Left forelimb (tissue), 1 donor: Measurements from ENCODE around the gene CLN3.
"Not testable (repeated sequence)": the region's sequence is repeated elsewhere in the genome, so short reads cannot be mapped to it uniquely, and the experiment has no call there.

Experiments used
- DNase-seq: peaks from one replicate; pipeline ENCODE4 v3.0.0-alpha.2; 2018; ENCODE audit warnings: low spot score

Gene CLN3

GRCh38 chr16:28491970-28492474, at the start of gene CLN3:
CLN3 (minus strand) TSS chr16:28492074; CDS start chr16:28491759, 315 bp downstream.
- DNase-seq = peak; percentile 94

DNA sequence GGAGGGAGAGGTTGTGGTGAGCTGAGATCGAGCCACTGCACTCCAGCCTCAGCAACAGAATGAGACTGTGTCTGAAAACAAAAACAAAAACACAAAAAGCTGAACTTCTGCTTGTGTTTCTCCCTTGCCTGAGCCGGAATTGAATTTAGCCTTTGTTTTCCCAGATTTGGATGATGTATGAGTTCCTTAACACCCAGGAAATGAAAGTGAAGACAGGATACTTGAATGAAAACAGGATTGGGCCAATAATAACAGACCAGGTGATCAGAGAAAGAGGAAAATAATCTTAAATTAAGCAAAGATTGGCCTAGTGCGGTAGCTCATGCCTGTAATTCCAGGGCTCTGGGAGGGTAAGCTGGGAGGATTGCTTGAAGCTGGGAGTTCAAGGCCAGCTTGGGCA, 48.5 kb upstream of the CLN3 start:
- DNase-seq = no peak

- DNase-seq = peak; percentile 91
These were observed 47.1 kb upstream of the CLN3 start, which contains the start of gene NUPR1 for GRCh38 chr16:28538733-28539596. NUPR1 (minus strand) TSS chr16:28538974; CDS start chr16:28538907, 67 bp downstream.

DNA sequence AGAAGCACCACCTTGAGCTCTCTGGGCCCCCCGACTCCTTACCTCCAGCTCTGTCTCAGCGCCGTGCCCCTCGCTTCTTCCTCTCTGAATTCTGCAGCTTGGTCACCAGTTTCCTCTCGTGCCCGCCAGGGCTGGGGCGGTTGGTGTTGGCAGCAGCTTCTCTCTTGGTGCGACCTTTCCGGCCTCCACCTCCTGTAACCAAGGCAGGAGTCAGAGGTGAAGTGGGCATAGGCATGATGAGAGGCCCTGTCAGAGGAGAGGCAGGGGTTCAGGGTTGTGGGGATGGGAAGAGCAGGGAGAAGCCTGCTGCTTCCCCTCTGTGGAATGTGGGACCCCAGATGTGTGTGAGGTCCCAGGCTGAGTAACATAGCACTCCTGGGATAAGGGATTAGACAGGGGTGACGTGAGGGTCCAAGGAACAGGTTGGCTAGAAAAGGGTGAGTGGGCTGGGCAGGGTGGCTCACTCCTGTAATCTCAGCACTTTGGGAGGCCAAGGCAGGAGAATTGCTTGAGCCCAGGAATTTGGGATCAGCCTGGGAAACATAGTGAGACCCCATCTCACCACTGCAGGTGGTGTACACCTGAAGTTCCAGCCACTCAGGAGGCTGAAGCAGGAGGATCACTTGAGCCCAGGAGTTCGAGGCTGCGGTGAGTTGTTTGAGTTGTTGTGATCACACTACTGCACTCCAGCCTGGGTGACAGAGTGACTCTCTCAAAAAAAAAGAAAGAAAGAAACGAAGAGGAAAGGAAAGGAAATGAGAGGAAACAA, 46.3 kb upstream of the CLN3 start:
- no peak for DNase-seq

- no peak for DNase-seq
These were observed 45.2 kb upstream of the CLN3 start for GRCh38 chr16:28537076-28537475.

GRCh38 chr16:28534542-28535373, 42.9 kb upstream of the CLN3 start:
- no peak for DNase-seq

- DNase-seq = no peak
These were observed 41.2 kb upstream of the CLN3 start for GRCh38 chr16:28532940-28533647.

GRCh38 chr16:28531777-28532744, 40.2 kb upstream of the CLN3 start:
- DNase-seq = no peak

- DNase-seq = no peak
These were observed 37.2 kb upstream of the CLN3 start for GRCh38 chr16:28529124-28529523.

GRCh38 chr16:28528463-28528867, 36.6 kb upstream of the CLN3 start:
- DNase-seq = no peak

DNA sequence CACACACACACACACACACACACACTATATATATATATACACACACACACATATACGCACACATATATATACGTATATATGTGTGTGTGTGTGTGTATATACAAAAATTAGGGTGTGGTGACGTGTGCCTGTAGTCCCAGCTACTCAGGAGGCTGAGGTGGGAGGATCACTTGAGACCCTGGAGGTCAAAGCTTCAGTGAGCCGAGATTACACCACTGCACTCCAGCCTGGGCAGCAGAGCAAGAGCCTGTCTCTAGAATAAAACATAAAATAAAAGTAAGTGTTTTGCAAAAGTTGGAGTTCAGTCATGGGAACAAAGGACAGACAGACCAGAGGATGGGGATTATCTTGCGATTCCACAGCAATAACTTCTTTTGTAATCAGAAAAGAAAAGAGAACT, 36.1 kb upstream of the CLN3 start:
- no peak for DNase-seq

DNA sequence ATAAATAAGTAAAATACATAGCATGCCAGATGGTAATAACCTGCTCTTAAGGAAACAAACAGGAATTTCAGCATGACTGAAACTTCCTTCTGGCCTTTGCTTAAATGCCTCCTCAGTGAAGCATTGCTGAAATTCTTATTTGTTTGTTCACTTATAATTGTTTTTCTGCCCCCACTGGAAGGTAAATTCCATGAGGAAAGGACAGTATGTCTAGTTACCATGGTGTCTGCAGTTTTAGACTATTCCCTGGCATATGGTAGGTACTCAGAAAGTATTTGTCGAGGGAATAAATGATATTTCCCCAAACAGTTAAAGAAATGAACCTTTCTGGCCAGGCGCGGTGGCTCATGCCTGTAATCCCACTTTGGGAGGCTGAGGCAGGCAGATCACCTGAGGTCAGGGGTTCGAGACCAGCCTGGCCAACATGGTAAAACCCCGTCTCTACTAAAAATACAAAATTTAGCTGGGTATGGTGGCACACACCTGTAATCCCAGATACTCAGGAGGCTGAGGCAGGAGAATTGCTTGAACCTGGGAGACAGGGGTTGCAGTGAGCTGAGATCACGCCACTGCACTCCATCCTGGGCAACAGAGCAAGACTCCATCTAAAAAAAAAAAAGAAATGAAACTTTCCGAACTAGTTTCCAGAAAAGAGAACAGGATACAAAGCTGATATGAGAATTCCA, 35.4 kb upstream of the CLN3 start:
- DNase-seq = not testable (repeated sequence)

- no peak for DNase-seq
These were observed 34.6 kb upstream of the CLN3 start for GRCh38 chr16:28526201-28527099.

- DNase-seq = no peak
These were observed 32.9 kb upstream of the CLN3 start for GRCh38 chr16:28524681-28525171.

GRCh38 chr16:28522792-28523191, 30.9 kb upstream of the CLN3 start:
- no peak for DNase-seq

GRCh38 chr16:28521436-28521835, 29.6 kb upstream of the CLN3 start:
- DNase-seq = no peak

GRCh38 chr16:28520672-28521071, 28.8 kb upstream of the CLN3 start:
- DNase-seq = no peak

- no peak for DNase-seq
These were observed 22.4 kb upstream of the CLN3 start for GRCh38 chr16:28514246-28514645.
